SK-N-MC (cell line): ENCODE results near the gene TK2.

ENCODE experiments used
- DNase-seq: peaks from one replicate; pipeline ENCODE4 v3.0.0-alpha.2; 2011; ENCODE audit warnings: low read depth, low spot score
- H3K27ac ChIP-seq: fragments of 200-600 bp; sonication (generic); 2 replicates; pipeline ENCODE4 v1.5.1; 2016; ENCODE audit warnings: mixed run types
- H3K36me3 ChIP-seq: fragments of 200-600 bp; sonication (generic); 2 replicates; pipeline ENCODE4 v1.6.1; 2017; ENCODE audit warnings: antibody characterized with exemption, low read length, mixed read lengths; ENCODE audit not compliant: insufficient read depth
- H3K4me3 ChIP-seq: fragments of 200-600 bp; sonication (generic); 2 replicates; pipeline ENCODE4 v1.5.1; 2016
- H3K9ac ChIP-seq: fragments of 200-600 bp; sonication (generic); 2 replicates; pipeline ENCODE4 v1.8.0; 2017; ENCODE audit warnings: mixed run types, mixed read lengths; ENCODE audit not compliant: insufficient read length
- H3K9me3 ChIP-seq: fragments of 200-600 bp; sonication (generic); 2 replicates; pipeline ENCODE4 v1.6.1; 2017; ENCODE audit warnings: low read depth, mild to moderate bottlenecking, antibody characterized with exemption, low read length, moderate library complexity, mixed read lengths
- EZH2 ChIP-seq: fragments of 200-600 bp; sonication (generic); IDR thresholded peaks from one replicate; pipeline ENCODE4 v1.6.1; 2017; ENCODE audit warnings: antibody characterized with exemption
- FOXP2 ChIP-seq: optimal IDR thresholded peaks from 2 replicates; pipeline ENCODE3; 2011; ENCODE audit warnings: mild to moderate bottlenecking, moderate library complexity; ENCODE audit not compliant: insufficient read depth; ENCODE audit errors: extremely low read length, control extremely low read depth
- POLR2AphosphoS5 ChIP-seq: IDR thresholded peaks from 2 replicates; pipeline ENCODE4 v1.6.1; 2012; ENCODE audit warnings: mild to moderate bottlenecking, low read depth, low read length, borderline replicate concordance

TK2 gene

GRCh38 chr16:66462912-66463311, 87.0 kb downstream of the TK2 start:
- H3K36me3 ChIP-seq: no peaks in the 10 kb centered on the region
- H3K4me3 ChIP-seq: no peak overlapping the region
- H3K9me3 ChIP-seq: no peaks in the 10 kb centered on the region
- H3K27ac ChIP-seq: no peak overlapping the region
- TF ChIP-seq EZH2 (no peak), POLR2AphosphoS5 (no peak), FOXP2 (no peak)
- no peak overlapping the region for H3K9ac ChIP-seq
- no peak for DNase-seq

- no peak for TF ChIP-seq EZH2
- no peak for TF ChIP-seq POLR2AphosphoS5
- TF ChIP-seq FOXP2: no peak
- DNase-seq: no peak
- Histone ChIP-seq H3K27ac (no peak overlapping the region), H3K9ac (no peak overlapping the region), H3K36me3 (no peaks in the 10 kb centered on the region), H3K4me3 (no peak overlapping the region), H3K9me3 (no peaks in the 10 kb centered on the region)
Measured at GRCh38 chr16:66460703-66461102, 89.2 kb downstream of the TK2 start.

GRCh38 chr16:66459878-66460277, 90.0 kb downstream of the TK2 start:
- DNase-seq: no peak
- no peak overlapping the region for H3K9ac ChIP-seq
- TF ChIP-seq POLR2AphosphoS5 (no peak), EZH2 (no peak), FOXP2 (no peak)

GRCh38 chr16:66458853-66459252, 91.1 kb downstream of the TK2 start:
- Histone ChIP-seq H3K9ac (no peak overlapping the region), H3K4me3 (no peak overlapping the region), H3K36me3 (no peaks in the 10 kb centered on the region), H3K9me3 (no peaks in the 10 kb centered on the region), H3K27ac (no peak overlapping the region)
- DNase-seq: no peak
- TF ChIP-seq EZH2: no peak

More at GRCh38 chr16:66459878-66460277, 90.0 kb downstream of the TK2 start:
- Histone ChIP-seq H3K36me3 (no peaks in the 10 kb centered on the region), H3K9me3 (no peaks in the 10 kb centered on the region), H3K27ac (no peak overlapping the region), H3K4me3 (no peak overlapping the region)

- no peak for DNase-seq
- Histone ChIP-seq H3K4me3 (no peak overlapping the region), H3K9ac (no peak overlapping the region), H3K9me3 (no peaks in the 10 kb centered on the region), H3K27ac (no peak overlapping the region), H3K36me3 (no peaks in the 10 kb centered on the region)
- TF ChIP-seq EZH2: no peak
- no peak for TF ChIP-seq FOXP2
- no peak for TF ChIP-seq POLR2AphosphoS5
Measured at GRCh38 chr16:66458292-66458691, 91.6 kb downstream of the TK2 start.
